ENCODE data around the gene INTU.

DNA sequence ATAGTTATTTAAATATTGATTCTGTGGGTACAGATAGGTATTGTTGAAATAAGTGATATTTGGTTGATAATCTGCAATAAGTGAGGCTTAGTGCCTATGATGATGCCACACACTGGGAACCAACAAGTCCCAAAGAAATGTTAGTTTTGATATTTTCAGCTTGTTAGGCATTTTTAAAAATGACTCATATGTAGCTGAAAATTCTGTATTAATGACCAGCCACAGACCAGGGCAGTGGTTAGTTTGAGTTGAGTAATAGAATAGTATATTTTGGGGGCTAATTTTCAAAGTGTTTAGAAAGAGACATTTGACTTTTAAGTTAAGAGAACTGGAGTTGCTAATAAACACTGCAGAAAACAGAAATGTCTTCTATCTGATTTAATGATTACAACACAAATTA lies 9.4 kb downstream of the INTU start:
- TF ChIP-seq, protein P1, sequence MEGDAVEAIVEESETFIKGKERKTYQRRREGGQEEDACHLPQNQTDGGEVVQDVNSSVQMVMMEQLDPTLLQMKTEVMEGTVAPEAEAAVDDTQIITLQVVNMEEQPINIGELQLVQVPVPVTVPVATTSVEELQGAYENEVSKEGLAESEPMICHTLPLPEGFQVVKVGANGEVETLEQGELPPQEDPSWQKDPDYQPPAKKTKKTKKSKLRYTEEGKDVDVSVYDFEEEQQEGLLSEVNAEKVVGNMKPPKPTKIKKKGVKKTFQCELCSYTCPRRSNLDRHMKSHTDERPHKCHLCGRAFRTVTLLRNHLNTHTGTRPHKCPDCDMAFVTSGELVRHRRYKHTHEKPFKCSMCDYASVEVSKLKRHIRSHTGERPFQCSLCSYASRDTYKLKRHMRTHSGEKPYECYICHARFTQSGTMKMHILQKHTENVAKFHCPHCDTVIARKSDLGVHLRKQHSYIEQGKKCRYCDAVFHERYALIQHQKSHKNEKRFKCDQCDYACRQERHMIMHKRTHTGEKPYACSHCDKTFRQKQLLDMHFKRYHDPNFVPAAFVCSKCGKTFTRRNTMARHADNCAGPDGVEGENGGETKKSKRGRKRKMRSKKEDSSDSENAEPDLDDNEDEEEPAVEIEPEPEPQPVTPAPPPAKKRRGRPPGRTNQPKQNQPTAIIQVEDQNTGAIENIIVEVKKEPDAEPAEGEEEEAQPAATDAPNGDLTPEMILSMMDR (IDR thresholded peaks at IDR 0.05; ENCODE audit: insufficient read depth, low read length) = no peak
- TF ChIP-seq SPI1 (IDR thresholded peaks at IDR 0.05; ENCODE audit: borderline replicate concordance, low read depth) = no peak
- TF ChIP-seq POLR2AphosphoS5 (IDR thresholded peaks at IDR 0.05; ENCODE audit: low read depth) = no peak
